ENCODE results near the gene TCF15. TPM values are rescaled to one million over a fixed set of nuclear protein-coding genes. Genes with fewer than 3 reads are reported as not detected.

The TCF15 gene
- total and polyA plus RNA-seq, 2 of the 13 experiments (the other 11 are each of a cell fraction or from before 2014, with no cell fraction given) = not detected

DNA sequence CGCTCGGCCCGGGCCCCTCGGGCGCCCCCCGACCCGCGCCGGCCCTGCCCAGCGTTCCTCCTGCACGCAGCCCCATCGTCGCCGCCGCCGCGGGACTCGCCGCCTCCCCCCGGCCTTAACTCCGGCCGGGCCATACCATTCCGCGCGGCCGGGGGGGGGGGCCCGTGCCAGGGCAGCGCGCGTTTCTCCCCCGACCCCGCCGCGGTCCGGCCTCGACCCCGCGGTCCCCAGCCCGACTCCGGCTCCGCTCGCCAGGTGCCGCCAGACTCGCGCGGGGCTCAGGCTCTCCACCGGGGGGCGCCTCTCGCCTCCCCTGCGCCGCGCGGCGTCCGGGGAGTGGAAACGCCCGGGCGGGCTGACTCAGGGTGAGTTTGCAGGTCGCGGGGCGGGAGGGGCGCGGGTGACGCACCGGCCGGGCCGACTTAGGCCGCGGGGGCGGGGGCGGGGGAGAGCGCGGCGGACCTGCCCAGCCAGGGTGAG is 43.0 kb upstream of the TCF15 start, which contains the start of gene SRXN1 (continued):
- TF ChIP-seq ARNT2 (CRISPR knock-in tag; IDR thresholded peaks at IDR 0.05; ENCODE audit: low read depth) (no peak; the same call in none of the 2 replicates), U2AF2 (IDR thresholded peaks at IDR 0.05; ENCODE audit: low read depth, low read length) (no peak), TARDBP (CRISPR knock-in tag; IDR thresholded peaks at IDR 0.05) (peak; percentile 83; the same call in 1 of the 2 replicates), ZNF670 (CRISPR knock-in tag; IDR thresholded peaks at IDR 0.05; ENCODE audit: borderline replicate concordance) (no peak; the same call in 1 of the 2 replicates), ZKSCAN1 (IDR thresholded peaks at IDR 0.05; ENCODE audit: low read length) (peak; percentile 58; the same call in 1 of the 2 replicates), ZBTB1 (CRISPR knock-in tag; IDR thresholded peaks at IDR 0.05; ENCODE audit: borderline replicate concordance) (no peak), ZNF292 (CRISPR knock-in tag; IDR thresholded peaks at IDR 0.05; ENCODE audit: borderline replicate concordance, low read depth) (no peak), IRX3 (CRISPR knock-in tag; IDR thresholded peaks at IDR 0.05; ENCODE audit: borderline replicate concordance, low read depth) (peak; percentile 89; the same call in 1 of the 2 replicates), ATF7-NPFF (CRISPR knock-in tag; IDR thresholded peaks at IDR 0.05; ENCODE audit: low read depth) (peak; percentile 94), ZNF496 (CRISPR knock-in tag; IDR thresholded peaks at IDR 0.05; ENCODE audit: insufficient replicate concordance) (no peak), TMF1 (CRISPR knock-in tag; IDR thresholded peaks at IDR 0.05; ENCODE audit: low read depth) (peak; percentile 90)
- TF ChIP-seq, protein P1, sequence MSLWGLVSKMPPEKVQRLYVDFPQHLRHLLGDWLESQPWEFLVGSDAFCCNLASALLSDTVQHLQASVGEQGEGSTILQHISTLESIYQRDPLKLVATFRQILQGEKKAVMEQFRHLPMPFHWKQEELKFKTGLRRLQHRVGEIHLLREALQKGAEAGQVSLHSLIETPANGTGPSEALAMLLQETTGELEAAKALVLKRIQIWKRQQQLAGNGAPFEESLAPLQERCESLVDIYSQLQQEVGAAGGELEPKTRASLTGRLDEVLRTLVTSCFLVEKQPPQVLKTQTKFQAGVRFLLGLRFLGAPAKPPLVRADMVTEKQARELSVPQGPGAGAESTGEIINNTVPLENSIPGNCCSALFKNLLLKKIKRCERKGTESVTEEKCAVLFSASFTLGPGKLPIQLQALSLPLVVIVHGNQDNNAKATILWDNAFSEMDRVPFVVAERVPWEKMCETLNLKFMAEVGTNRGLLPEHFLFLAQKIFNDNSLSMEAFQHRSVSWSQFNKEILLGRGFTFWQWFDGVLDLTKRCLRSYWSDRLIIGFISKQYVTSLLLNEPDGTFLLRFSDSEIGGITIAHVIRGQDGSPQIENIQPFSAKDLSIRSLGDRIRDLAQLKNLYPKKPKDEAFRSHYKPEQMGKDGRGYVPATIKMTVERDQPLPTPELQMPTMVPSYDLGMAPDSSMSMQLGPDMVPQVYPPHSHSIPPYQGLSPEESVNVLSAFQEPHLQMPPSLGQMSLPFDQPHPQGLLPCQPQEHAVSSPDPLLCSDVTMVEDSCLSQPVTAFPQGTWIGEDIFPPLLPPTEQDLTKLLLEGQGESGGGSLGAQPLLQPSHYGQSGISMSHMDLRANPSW (CRISPR knock-in tag; IDR thresholded peaks at IDR 0.05; ENCODE audit: borderline replicate concordance) = no peak
- TF ChIP-seq, protein P2, sequence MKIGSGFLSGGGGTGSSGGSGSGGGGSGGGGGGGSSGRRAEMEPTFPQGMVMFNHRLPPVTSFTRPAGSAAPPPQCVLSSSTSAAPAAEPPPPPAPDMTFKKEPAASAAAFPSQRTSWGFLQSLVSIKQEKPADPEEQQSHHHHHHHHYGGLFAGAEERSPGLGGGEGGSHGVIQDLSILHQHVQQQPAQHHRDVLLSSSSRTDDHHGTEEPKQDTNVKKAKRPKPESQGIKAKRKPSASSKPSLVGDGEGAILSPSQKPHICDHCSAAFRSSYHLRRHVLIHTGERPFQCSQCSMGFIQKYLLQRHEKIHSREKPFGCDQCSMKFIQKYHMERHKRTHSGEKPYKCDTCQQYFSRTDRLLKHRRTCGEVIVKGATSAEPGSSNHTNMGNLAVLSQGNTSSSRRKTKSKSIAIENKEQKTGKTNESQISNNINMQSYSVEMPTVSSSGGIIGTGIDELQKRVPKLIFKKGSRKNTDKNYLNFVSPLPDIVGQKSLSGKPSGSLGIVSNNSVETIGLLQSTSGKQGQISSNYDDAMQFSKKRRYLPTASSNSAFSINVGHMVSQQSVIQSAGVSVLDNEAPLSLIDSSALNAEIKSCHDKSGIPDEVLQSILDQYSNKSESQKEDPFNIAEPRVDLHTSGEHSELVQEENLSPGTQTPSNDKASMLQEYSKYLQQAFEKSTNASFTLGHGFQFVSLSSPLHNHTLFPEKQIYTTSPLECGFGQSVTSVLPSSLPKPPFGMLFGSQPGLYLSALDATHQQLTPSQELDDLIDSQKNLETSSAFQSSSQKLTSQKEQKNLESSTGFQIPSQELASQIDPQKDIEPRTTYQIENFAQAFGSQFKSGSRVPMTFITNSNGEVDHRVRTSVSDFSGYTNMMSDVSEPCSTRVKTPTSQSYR (CRISPR knock-in tag; IDR thresholded peaks at IDR 0.05; ENCODE audit: borderline replicate concordance) = no peak
- TF ChIP-seq, protein P3, sequence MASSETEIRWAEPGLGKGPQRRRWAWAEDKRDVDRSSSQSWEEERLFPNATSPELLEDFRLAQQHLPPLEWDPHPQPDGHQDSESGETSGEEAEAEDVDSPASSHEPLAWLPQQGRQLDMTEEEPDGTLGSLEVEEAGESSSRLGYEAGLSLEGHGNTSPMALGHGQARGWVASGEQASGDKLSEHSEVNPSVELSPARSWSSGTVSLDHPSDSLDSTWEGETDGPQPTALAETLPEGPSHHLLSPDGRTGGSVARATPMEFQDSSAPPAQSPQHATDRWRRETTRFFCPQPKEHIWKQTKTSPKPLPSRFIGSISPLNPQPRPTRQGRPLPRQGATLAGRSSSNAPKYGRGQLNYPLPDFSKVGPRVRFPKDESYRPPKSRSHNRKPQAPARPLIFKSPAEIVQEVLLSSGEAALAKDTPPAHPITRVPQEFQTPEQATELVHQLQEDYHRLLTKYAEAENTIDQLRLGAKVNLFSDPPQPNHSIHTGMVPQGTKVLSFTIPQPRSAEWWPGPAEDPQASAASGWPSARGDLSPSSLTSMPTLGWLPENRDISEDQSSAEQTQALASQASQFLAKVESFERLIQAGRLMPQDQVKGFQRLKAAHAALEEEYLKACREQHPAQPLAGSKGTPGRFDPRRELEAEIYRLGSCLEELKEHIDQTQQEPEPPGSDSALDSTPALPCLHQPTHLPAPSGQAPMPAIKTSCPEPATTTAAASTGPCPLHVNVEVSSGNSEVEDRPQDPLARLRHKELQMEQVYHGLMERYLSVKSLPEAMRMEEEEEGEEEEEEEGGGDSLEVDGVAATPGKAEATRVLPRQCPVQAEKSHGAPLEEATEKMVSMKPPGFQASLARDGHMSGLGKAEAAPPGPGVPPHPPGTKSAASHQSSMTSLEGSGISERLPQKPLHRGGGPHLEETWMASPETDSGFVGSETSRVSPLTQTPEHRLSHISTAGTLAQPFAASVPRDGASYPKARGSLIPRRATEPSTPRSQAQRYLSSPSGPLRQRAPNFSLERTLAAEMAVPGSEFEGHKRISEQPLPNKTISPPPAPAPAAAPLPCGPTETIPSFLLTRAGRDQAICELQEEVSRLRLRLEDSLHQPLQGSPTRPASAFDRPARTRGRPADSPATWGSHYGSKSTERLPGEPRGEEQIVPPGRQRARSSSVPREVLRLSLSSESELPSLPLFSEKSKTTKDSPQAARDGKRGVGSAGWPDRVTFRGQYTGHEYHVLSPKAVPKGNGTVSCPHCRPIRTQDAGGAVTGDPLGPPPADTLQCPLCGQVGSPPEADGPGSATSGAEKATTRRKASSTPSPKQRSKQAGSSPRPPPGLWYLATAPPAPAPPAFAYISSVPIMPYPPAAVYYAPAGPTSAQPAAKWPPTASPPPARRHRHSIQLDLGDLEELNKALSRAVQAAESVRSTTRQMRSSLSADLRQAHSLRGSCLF (CRISPR knock-in tag; IDR thresholded peaks at IDR 0.05; ENCODE audit: borderline replicate concordance) = no peak
- TF ChIP-seq, protein P4, sequence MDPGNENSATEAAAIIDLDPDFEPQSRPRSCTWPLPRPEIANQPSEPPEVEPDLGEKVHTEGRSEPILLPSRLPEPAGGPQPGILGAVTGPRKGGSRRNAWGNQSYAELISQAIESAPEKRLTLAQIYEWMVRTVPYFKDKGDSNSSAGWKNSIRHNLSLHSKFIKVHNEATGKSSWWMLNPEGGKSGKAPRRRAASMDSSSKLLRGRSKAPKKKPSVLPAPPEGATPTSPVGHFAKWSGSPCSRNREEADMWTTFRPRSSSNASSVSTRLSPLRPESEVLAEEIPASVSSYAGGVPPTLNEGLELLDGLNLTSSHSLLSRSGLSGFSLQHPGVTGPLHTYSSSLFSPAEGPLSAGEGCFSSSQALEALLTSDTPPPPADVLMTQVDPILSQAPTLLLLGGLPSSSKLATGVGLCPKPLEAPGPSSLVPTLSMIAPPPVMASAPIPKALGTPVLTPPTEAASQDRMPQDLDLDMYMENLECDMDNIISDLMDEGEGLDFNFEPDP (CRISPR knock-in tag; conservative IDR thresholded peaks at IDR 0.05) = no peak

Data from HepG2 (cell line).